CD4-positive, alpha-beta T cell treated with Interleukin-21 for 1 hour (primary cell): ENCODE measurements around the gene AHNAK.
"Not testable (repeated sequence)": the region's sequence is repeated elsewhere in the genome, so short reads cannot be mapped to it uniquely, and the experiment has no call there.

Source experiments
- DNase-seq: peaks from one replicate; pipeline ENCODE4 v3.0.0-alpha.2; 2020

AHNAK gene

GRCh38 chr11:62514151-62514550, 32.5 kb downstream of the AHNAK start:
- no peak for DNase-seq

DNA sequence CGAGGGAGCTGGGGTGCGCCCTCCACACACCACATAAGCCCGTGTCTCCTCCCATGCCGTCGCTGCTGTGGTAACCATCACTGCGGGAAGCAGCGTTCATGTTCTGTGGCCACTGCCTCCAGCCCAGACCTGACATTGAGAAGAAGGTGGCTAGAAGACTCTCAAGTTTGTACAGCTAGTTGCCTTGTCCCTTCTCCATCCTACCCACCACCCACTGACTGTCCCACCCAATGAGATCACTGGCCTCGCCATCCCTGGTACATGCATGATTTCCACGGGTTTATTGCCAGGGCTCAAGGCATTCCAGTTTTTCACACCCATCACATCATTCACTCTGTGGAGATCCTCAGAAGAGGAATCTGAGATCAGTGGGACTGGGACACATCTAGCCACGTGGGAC, 33.0 kb downstream of the AHNAK start:
- DNase-seq, result peak; percentile 32

DNA sequence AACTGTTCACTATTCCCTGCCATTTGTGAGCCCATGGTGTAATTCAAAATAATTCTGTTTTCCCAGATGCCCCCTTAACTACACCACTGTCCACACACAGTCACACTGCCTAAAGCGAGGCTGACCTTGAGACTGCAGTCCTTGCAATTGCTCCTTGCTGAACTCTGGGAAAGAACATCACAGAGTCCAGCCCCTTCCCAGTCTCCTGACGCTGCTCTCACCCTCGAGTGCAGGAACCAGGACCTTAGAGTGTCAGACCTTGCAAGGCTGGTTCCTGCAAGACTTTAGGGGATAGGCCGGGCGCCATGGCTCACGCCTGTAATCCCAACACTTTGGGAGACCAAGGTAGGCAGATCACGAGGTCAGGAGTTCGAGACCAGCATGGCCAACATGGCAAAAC, 33.6 kb downstream of the AHNAK start:
- DNase-seq, result no peak

- peak; percentile 10 for DNase-seq
Observed at GRCh38 chr11:62508336-62509058, 38.1 kb downstream of the AHNAK start.

GRCh38 chr11:62507125-62507422, 39.5 kb downstream of the AHNAK start:
- no peak for DNase-seq

- no peak for DNase-seq
Observed at GRCh38 chr11:62506413-62507124, 40.0 kb downstream of the AHNAK start.

- no peak for DNase-seq
Observed at GRCh38 chr11:62505440-62506091, 41.0 kb downstream of the AHNAK start.

- DNase-seq, result no peak
Observed at GRCh38 chr11:62505059-62505439, 41.6 kb downstream of the AHNAK start.

- DNase-seq, result no peak
Observed at GRCh38 chr11:62504158-62504973, 42.2 kb downstream of the AHNAK start.

GRCh38 chr11:62502030-62502730, 44.4 kb downstream of the AHNAK start:
- DNase-seq, result no peak

DNA sequence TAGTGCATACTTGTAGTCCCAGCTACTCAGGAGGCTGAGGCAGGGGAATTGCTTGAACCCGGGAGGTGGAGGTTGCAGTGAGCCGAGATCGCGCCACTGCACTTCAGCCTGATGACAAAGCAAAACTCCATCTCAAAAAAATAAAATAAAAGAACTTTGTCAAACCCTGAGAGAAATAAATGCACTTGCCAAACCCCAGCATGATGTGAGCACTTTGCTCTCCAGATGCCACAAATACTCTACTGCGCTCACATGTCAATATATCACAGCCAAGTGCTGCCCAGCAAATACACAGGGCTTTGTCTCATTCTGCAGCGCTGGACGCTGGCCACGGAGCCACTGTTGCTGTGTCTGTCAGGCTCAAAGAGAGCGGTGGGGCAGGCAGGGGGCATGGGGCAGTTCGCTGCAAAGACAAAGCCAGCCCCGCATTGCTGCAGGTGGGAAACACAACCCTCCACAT, 45.1 kb downstream of the AHNAK start:
- DNase-seq, result no peak

DNA sequence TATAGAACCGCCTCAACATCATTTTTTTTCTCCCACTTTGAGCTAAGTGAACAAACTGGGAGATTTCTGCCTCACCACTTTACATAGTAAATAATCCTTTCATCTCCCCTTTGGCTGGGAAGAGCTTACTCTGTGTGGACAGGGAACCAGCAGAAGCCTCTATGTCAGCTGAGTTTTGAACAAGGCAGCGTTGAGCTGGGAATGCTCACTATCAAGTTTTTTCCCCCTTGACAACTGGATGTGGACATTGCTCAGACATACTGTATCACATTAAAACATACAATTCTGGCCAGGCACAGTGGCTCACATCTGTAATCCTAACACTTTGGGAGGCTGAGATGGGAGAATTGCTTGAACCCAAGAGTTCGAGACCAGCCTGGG, 46.0 kb downstream of the AHNAK start:
- no peak for DNase-seq

GRCh38 chr11:62499944-62500649, 46.5 kb downstream of the AHNAK start:
- no peak for DNase-seq

DNA sequence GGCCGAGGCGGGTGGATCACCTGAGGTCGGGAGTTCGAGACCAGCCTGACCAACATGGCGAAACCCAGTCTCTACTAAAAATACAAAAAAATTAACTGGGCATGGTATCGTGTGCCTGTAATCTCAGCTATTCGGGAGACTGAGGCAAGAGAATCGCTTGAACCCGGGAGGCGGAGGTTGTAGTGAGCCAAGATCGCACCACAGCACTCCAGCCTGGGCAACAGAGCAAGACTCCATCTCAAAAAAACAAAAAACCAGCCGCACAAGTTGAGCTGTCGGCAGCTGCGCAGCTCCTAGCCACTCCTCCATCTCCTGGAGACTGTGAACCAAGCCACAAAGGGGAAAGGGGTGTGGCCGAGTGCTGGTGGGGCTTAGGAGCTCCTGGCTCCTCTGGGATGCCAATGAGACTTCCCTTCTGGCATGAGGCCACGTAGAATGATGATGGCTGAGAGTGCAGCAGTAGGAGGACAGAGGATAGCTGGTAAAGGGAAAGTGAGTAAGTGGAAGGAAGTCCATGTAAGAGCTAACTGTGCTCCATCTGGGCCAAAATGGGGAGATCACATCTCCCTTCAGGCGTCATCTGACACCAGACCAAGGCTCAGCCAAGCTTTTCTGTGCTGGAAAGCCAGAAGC, 47.2 kb downstream of the AHNAK start:
- DNase-seq, result not testable (repeated sequence)

DNA sequence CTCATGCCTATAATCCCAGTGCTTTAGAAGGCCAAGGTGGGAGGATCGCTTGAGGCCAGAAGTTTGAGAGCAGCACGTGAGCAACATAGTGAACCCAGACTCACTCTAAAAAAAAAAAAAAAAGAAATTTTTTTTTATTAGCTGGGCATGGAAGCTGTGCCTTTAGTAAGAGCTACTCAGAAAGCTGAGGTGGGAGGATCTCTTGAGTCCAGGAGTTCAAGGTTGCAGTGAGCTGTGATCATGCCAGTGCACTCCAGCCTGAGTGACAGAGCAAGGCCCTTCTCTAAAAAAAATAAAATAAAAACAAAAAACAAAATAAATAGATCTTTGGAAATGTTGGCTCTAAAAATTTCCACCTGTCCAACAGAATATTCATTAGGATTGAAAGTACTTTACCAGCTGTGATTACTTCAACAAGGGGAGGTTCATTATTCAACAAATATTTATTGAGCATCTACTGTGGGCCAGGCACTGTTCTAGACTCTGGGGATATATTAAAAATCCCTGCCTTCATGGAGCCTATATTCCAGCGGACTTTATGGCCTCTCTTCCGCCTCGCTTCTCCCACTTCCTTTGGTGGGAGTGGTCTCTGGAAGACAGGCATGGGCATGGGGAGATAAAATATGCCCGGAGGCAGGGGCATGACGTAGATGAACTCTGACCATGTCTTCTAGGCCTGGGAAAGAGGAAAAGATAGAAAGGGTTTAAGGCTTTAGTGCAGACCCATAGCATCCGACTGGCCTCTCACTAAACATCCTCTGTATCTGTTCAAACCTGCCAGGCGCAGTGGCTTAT, 47.9 kb downstream of the AHNAK start:
- DNase-seq, result no peak

DNA sequence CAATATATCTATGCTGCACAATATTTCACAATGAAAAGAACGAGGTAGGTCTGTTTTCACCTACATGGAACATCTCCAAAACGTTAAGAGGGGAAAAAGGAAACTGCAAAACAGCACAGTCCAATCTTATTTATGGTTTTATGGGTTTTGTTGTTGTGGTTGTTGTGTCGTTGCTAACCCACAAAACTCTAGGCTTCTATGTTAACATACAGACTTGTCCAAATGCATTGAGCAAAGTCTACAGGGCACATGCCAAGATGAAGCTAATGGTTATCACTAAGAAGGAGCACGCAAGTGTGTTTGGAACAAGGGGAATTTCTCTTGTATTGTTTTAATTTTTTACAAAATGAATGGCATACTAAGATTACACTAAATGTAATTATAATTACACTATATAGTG, 48.6 kb downstream of the AHNAK start:
- DNase-seq, result no peak

DNA sequence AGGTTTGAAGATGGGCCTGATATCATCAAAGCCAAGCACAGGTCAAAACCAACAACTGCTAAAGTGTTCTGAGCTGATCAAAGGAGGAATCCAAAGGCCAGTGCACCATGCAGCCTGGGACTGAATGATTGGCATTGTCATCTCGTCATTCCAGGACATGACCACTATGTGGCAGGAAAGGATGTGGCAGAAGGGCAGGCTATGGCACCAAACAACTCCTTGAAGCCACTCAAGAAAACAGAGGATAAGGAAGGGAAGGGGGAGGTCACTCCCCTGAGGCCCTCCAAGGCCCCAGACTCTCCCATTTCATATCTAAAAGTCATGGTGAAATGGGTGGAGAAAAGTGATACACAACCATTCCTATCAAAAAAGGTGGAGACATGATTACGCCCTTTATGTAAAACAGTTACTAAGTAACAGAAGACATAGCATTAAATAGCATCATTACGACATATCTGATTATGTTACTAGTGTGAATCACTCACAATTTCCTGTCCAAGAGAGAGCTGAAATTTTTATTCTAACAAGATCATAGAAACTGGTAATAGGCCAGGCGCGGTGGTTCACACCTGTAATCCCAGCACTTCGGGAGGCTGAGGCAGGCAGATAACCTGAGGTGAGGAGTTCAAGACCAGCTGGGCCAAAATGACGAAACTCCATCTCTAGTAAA, 49.3 kb downstream of the AHNAK start:
- peak; percentile 29 for DNase-seq

DNA sequence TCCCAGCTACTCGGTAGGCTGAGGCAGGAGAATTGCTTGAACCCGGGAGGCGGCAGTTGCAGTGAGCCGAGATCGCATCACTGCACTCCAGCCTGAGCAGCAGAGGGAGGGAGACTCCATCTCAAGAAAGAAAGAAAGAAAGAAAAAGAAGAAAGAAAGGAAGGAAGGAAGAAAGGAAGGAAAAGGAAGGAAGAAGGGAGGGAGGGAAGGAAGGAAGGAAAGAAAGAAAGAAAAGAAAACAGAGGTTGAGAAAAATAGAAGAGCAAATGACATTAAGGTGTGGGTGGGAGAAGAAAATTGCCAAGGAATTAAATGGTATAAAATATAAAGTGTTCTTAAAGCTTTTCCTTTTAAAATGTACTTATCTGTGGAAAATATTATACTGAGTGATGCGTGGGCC, 49.9 kb downstream of the AHNAK start:
- DNase-seq, result no peak

GRCh38 chr11:62494246-62494645, 52.4 kb downstream of the AHNAK start:
- no peak for DNase-seq

- no peak for DNase-seq
Observed at GRCh38 chr11:62493801-62494200, 52.8 kb downstream of the AHNAK start.
